Measurements from ENCODE around the gene RSL24D1. TPM values are rescaled to one million over a fixed set of nuclear protein-coding genes. Genes with fewer than 3 reads are reported as not detected.

The RSL24D1 gene
- 121 TPM in 2 replicates for total RNA-seq

GRCh38 chr15:55196458-55197361 lies at the start of gene RSL24D1:
TSS of gene RSL24D1 (minus strand) at chr15:55196941. CDS start at chr15:55196890, 51 bp downstream.
- Mint-ChIP-seq H3K4me1 (peaks cover 14% of the 10 kb centered on the region), H3K9me3 (no peaks in the 10 kb centered on the region), H3K4me3 (no peak within 1 kb of the TSS), H3K36me3 (ENCODE audit: low read depth) (peaks cover 16% of the 10 kb centered on the region), H3K27ac (no peak within 1 kb of the TSS), H3K27me3 (no peaks in the 10 kb centered on the region)
- intact Hi-C loops (cut with micrococcal nuclease) = loop anchor here (1.0 to 5.0 kb wide), 5 partner anchors 20 to 241 kb away; partner anchors contain the start of genes CCPG1, PIERCE2, PIGB and PIGBOS1
- DNase-seq = peak; percentile 99

GRCh38 chr15:55245059-55245458 lies 48.3 kb upstream of the RSL24D1 start:
- no peak for DNase-seq
- Mint-ChIP-seq H3K4me1 (peaks cover 48% of the 10 kb centered on the region), H3K9me3 (no peaks in the 10 kb centered on the region), H3K4me3 (no peak overlapping the region), H3K27me3 (no peaks in the 10 kb centered on the region), H3K27ac (peak overlapping the region; percentile 39), H3K36me3 (ENCODE audit: low read depth) (peaks cover 46% of the 10 kb centered on the region)
- intact Hi-C loops (cut with micrococcal nuclease) = no loop called here

GRCh38 chr15:55241891-55242290 lies 45.1 kb upstream of the RSL24D1 start:
- H3K4me1 Mint-ChIP-seq = peaks cover 57% of the 10 kb centered on the region
- H3K27ac Mint-ChIP-seq = peak overlapping the region; percentile 39
- H3K4me3 Mint-ChIP-seq = peak overlapping the region; percentile 4
- intact Hi-C loops (cut with micrococcal nuclease) = loop anchor here (2.0 kb wide), 1 partner anchor 13 kb away; no protein-coding TSS in a partner anchor
- H3K27me3 Mint-ChIP-seq = no peaks in the 10 kb centered on the region
- no peak for DNase-seq
- no peaks in the 10 kb centered on the region for H3K9me3 Mint-ChIP-seq
- H3K36me3 Mint-ChIP-seq (ENCODE audit: low read depth) = peaks cover 41% of the 10 kb centered on the region

- Mint-ChIP-seq H3K9me3 (no peaks in the 10 kb centered on the region), H3K4me3 (no peak overlapping the region), H3K27ac (peak overlapping the region; percentile 7), H3K36me3 (ENCODE audit: low read depth) (peaks cover 42% of the 10 kb centered on the region), H3K4me1 (peaks cover 58% of the 10 kb centered on the region), H3K27me3 (no peaks in the 10 kb centered on the region)
- no peak for DNase-seq
- intact Hi-C loops (cut with micrococcal nuclease) = loop anchor here (2.0 kb wide), 1 partner anchor 14 kb away; no protein-coding TSS in a partner anchor
Measured at GRCh38 chr15:55241186-55241585, 44.4 kb upstream of the RSL24D1 start.

- DNase-seq = no peak
- Mint-ChIP-seq H3K4me1 (peaks cover 64% of the 10 kb centered on the region), H3K36me3 (ENCODE audit: low read depth) (peaks cover 46% of the 10 kb centered on the region), H3K4me3 (peak overlapping the region; percentile 0), H3K27me3 (no peaks in the 10 kb centered on the region), H3K9me3 (no peaks in the 10 kb centered on the region), H3K27ac (peak overlapping the region; percentile 7)
- intact Hi-C loops (cut with micrococcal nuclease) = loop anchor here (2.0 kb wide), 1 partner anchor 15 kb away; no protein-coding TSS in a partner anchor
Measured at GRCh38 chr15:55240125-55240760, 43.5 kb upstream of the RSL24D1 start.

- Mint-ChIP-seq H3K27me3 (no peaks in the 10 kb centered on the region), H3K4me3 (no peak overlapping the region), H3K36me3 (ENCODE audit: low read depth) (peaks cover 42% of the 10 kb centered on the region), H3K4me1 (peaks cover 59% of the 10 kb centered on the region), H3K9me3 (no peaks in the 10 kb centered on the region), H3K27ac (peak overlapping the region; percentile 51)
- intact Hi-C loops (cut with micrococcal nuclease) = loop anchor here (2.0 kb wide), 1 partner anchor 15 kb away; no protein-coding TSS in a partner anchor
- no peak for DNase-seq
Measured at GRCh38 chr15:55239440-55240124, 42.8 kb upstream of the RSL24D1 start.

GRCh38 chr15:55238877-55239276 lies 42.1 kb upstream of the RSL24D1 start:
- no peak overlapping the region for H3K4me3 Mint-ChIP-seq
- peaks cover 60% of the 10 kb centered on the region for H3K4me1 Mint-ChIP-seq
- no peaks in the 10 kb centered on the region for H3K9me3 Mint-ChIP-seq
- intact Hi-C loops (cut with micrococcal nuclease) = no loop called here
- no peaks in the 10 kb centered on the region for H3K27me3 Mint-ChIP-seq
- DNase-seq = no peak
- peak overlapping the region; percentile 88 for H3K27ac Mint-ChIP-seq
- peaks cover 44% of the 10 kb centered on the region for H3K36me3 Mint-ChIP-seq (ENCODE audit: low read depth)

- peak overlapping the region; percentile 88 for H3K27ac Mint-ChIP-seq
- DNase-seq = no peak
- intact Hi-C loops (cut with micrococcal nuclease) = loop anchor here (1.0 kb wide), 2 partner anchors 16 to 43 kb away; no protein-coding TSS in a partner anchor
- H3K36me3 Mint-ChIP-seq (ENCODE audit: low read depth) = peaks cover 45% of the 10 kb centered on the region
- no peaks in the 10 kb centered on the region for H3K27me3 Mint-ChIP-seq
- H3K4me3 Mint-ChIP-seq = peak overlapping the region; percentile 28
- no peaks in the 10 kb centered on the region for H3K9me3 Mint-ChIP-seq
- H3K4me1 Mint-ChIP-seq = peaks cover 55% of the 10 kb centered on the region
Measured at GRCh38 chr15:55237219-55238130, 40.7 kb upstream of the RSL24D1 start.

- Mint-ChIP-seq H3K4me1 (peaks cover 49% of the 10 kb centered on the region), H3K27ac (peak overlapping the region; percentile 8), H3K9me3 (no peaks in the 10 kb centered on the region), H3K4me3 (no peak overlapping the region), H3K27me3 (no peaks in the 10 kb centered on the region), H3K36me3 (ENCODE audit: low read depth) (peaks cover 58% of the 10 kb centered on the region)
- DNase-seq = no peak
- intact Hi-C loops (cut with micrococcal nuclease) = no loop called here
Measured at GRCh38 chr15:55235546-55236036, 38.9 kb upstream of the RSL24D1 start.

GRCh38 chr15:55234800-55235104 lies 38.0 kb upstream of the RSL24D1 start:
- no peaks in the 10 kb centered on the region for H3K9me3 Mint-ChIP-seq
- no peaks in the 10 kb centered on the region for H3K27me3 Mint-ChIP-seq
- H3K36me3 Mint-ChIP-seq (ENCODE audit: low read depth) = peaks cover 58% of the 10 kb centered on the region
- peaks cover 46% of the 10 kb centered on the region for H3K4me1 Mint-ChIP-seq
- no peak overlapping the region for H3K4me3 Mint-ChIP-seq
- intact Hi-C loops (cut with micrococcal nuclease) = no loop called here
- no peak for DNase-seq
- no peak overlapping the region for H3K27ac Mint-ChIP-seq

GRCh38 chr15:55234104-55234799 lies 37.5 kb upstream of the RSL24D1 start:
- Mint-ChIP-seq H3K4me1 (peaks cover 41% of the 10 kb centered on the region), H3K27me3 (no peaks in the 10 kb centered on the region), H3K9me3 (no peaks in the 10 kb centered on the region), H3K4me3 (no peak overlapping the region), H3K27ac (no peak overlapping the region), H3K36me3 (ENCODE audit: low read depth) (peaks cover 59% of the 10 kb centered on the region)
- no peak for DNase-seq
- intact Hi-C loops (cut with micrococcal nuclease) = no loop called here

- Mint-ChIP-seq H3K4me1 (peaks cover 22% of the 10 kb centered on the region), H3K4me3 (no peak overlapping the region), H3K36me3 (ENCODE audit: low read depth) (peaks cover 61% of the 10 kb centered on the region)
Measured at GRCh38 chr15:55231455-55231854, 34.7 kb upstream of the RSL24D1 start.

More at GRCh38 chr15:55231455-55231854, 34.7 kb upstream of the RSL24D1 start:
- Mint-ChIP-seq H3K27me3 (no peaks in the 10 kb centered on the region), H3K9me3 (no peaks in the 10 kb centered on the region), H3K27ac (no peak overlapping the region)
- DNase-seq = no peak
- intact Hi-C loops (cut with micrococcal nuclease) = loop anchor here (1.0 kb wide), 1 partner anchor 9 kb away; no protein-coding TSS in a partner anchor
